NCI-H2171 (cell line): Measurements from ENCODE around the gene LACTB.
A peak's percentile ranks its signal among the peaks of the same experiment; 100 is the strongest.

Experiments
- DNase-seq: peaks from one replicate; lab custom pipeline; 2025; lab: John Stamatoyannopoulos, UW

The LACTB gene

GRCh38 chr15:63121382-63122001 is at the start of gene LACTB:
LACTB (plus strand) TSS chr15:63121861; CDS start chr15:63121872, 11 bp downstream.
- peak; percentile 86 for DNase-seq

- no peak for DNase-seq
Observed at GRCh38 chr15:63072023-63072650, 49.5 kb upstream of the LACTB start.

GRCh38 chr15:63072809-63073277 is 48.8 kb upstream of the LACTB start:
- no peak for DNase-seq

GRCh38 chr15:63073497-63074172 is 48.0 kb upstream of the LACTB start:
- DNase-seq, result no peak

- DNase-seq, result no peak
Observed at GRCh38 chr15:63075015-63075983, 46.4 kb upstream of the LACTB start.

- DNase-seq, result no peak
Observed at GRCh38 chr15:63075984-63076713, 45.5 kb upstream of the LACTB start.

- DNase-seq, result no peak
Observed at GRCh38 chr15:63076714-63077046, 45.0 kb upstream of the LACTB start.

- DNase-seq, result no peak
Observed at GRCh38 chr15:63077952-63078351, 43.7 kb upstream of the LACTB start.

- DNase-seq, result no peak
Observed at GRCh38 chr15:63079947-63080626, 41.6 kb upstream of the LACTB start.

GRCh38 chr15:63080634-63081250 is 40.9 kb upstream of the LACTB start:
- no peak for DNase-seq

- no peak for DNase-seq
Observed at GRCh38 chr15:63082366-63082765, 39.3 kb upstream of the LACTB start.

- peak; percentile 29 for DNase-seq
Observed at GRCh38 chr15:63083044-63083443, 38.6 kb upstream of the LACTB start.

GRCh38 chr15:63083541-63083940 is 38.1 kb upstream of the LACTB start:
- no peak for DNase-seq

- no peak for DNase-seq
Observed at GRCh38 chr15:63084806-63085205, 36.9 kb upstream of the LACTB start.

- DNase-seq, result no peak
Observed at GRCh38 chr15:63085289-63085688, 36.4 kb upstream of the LACTB start.

GRCh38 chr15:63086271-63086670 is 35.4 kb upstream of the LACTB start:
- no peak for DNase-seq

- no peak for DNase-seq
Observed at GRCh38 chr15:63086947-63087346, 34.7 kb upstream of the LACTB start.

GRCh38 chr15:63088533-63089245 is 33.0 kb upstream of the LACTB start:
- DNase-seq, result no peak

GRCh38 chr15:63089260-63090043 is 32.2 kb upstream of the LACTB start:
- peak; percentile 61 for DNase-seq
